Natural killer cell treated with Interleukin-12 subunit alpha and Interleukin-12 subunit beta and Interleukin-15 and Interleukin-18, amount 100 ng/mL, for 72 hours (primary cell): Measurements from ENCODE around the gene SNED1. TPM values are rescaled to one million over a fixed set of nuclear protein-coding genes. Genes with fewer than 3 reads are reported as not detected.
A peak's percentile ranks its signal among the peaks of the same experiment; 100 is the strongest.
"Not testable (repeated sequence)": the region's sequence is repeated elsewhere in the genome, so short reads cannot be mapped to it uniquely, and the experiment has no call there.

Experiments used
- ATAC-seq, 2 donors: fragments of 150-1000 bp; cut with Tn5 transposase in 1 of 2; sonication (Bioruptor Pico), chemical (Tn5 transposase) in 1 of 2; 2 replicates each; pipeline ENCODE4 v1.10.0; 2021
- DNase-seq: peaks from one replicate; pipeline ENCODE4 v3.0.0; 2022; ENCODE audit warnings: low spot score
- H3K27ac Mint-ChIP-seq, 2 donors: 1 replicate in 1 of 2; 2 replicates in 1 of 2; pipeline ENCODE4 v1.8.0; 2022; ENCODE audit warnings: mixed read lengths in 2 of 2, mild to moderate bottlenecking in 1 of 2, moderate library complexity in 1 of 2
- H3K27me3 Mint-ChIP-seq, 2 donors: 1 replicate in 1 of 2; 2 replicates in 1 of 2; pipeline ENCODE4 v1.8.0; 2022; ENCODE audit warnings: mixed read lengths in 2 of 2
- H3K36me3 Mint-ChIP-seq: one replicate; pipeline ENCODE4 v1.8.0; 2022; ENCODE audit warnings: mixed read lengths
- H3K4me1 Mint-ChIP-seq, 2 donors: 1 replicate in 1 of 2; 2 replicates in 1 of 2; pipeline ENCODE4 v1.8.0; 2022; ENCODE audit warnings: low read depth in 2 of 2, mixed read lengths in 2 of 2, mild to moderate bottlenecking in 1 of 2
- H3K4me3 Mint-ChIP-seq: one replicate; pipeline ENCODE4 v1.8.0; 2022; ENCODE audit warnings: mixed read lengths
- H3K9me3 Mint-ChIP-seq: 2 replicates; pipeline ENCODE4 v1.8.0; 2022; ENCODE audit warnings: mixed read lengths
- total RNA-seq, 2 donors: library from RNA; stranded (reverse); gene quantifications; one replicate each; pipeline ENCODE4 v1.2.3, GENCODE V29; 2022

SNED1 gene
- total RNA-seq, 2 donors from 2014 or later = 0.14 TPM; not detected in 1

DNA sequence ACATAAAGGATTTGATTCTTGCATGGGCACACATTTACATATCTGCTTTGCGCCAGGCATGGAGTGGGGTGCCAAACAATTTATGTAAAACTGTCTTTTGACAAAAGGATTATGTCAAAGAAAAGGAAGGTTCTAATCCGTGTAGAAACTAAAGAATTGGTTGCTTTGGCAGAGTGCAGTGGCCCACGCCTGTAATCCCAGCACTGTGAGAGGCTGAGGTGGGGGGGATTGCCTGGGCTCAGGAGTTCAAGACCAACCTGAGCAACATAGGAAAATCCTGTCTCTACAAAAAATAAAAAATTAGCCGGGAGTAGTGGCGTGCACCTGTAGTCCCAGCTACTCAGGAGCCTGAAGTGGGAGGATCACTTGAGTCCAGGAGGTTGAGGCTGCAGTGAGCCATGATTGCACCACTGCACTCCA lies 104.8 kb downstream of the SNED1 start:
- Mint-ChIP-seq H3K4me3 (peak overlapping the region; percentile 97), H3K4me1 (peaks cover 26 to 27% of the 10 kb centered on the region in 2 donors), H3K27ac (peak overlapping the region; percentile 95), H3K36me3 (peaks cover 7% of the 10 kb centered on the region), H3K9me3 (no peaks in the 10 kb centered on the region), H3K27me3 (no peaks in the 10 kb centered on the region)
- DNase-seq (no peak), ATAC-seq (no peak)

DNA sequence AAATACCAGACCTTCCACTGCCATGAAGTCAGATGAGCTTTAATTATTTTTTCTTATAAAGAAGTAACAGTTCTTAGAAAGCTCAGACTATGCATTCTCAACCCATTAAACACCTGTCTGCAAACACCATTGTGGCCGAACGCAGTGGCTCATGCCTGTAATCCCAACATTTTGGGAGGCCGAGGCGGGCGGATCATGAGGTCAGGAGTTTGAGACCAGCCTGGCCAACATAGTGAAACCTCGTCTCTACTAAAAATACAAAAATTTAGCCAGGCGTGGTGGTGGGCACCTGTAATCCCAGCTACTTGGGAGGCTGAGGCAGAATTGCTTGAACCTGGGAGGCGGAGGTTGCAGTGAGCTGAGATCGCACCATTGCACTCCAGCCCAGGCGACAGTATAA lies 106.2 kb downstream of the SNED1 start:
- H3K27ac Mint-ChIP-seq, ATAC-seq, H3K4me3 Mint-ChIP-seq, H3K9me3 Mint-ChIP-seq, DNase-seq, H3K27me3 Mint-ChIP-seq, H3K36me3 Mint-ChIP-seq: not testable (repeated sequence)
- H3K4me1 Mint-ChIP-seq = peaks cover 25 to 27% of the 10 kb centered on the region in 2 donors

DNA sequence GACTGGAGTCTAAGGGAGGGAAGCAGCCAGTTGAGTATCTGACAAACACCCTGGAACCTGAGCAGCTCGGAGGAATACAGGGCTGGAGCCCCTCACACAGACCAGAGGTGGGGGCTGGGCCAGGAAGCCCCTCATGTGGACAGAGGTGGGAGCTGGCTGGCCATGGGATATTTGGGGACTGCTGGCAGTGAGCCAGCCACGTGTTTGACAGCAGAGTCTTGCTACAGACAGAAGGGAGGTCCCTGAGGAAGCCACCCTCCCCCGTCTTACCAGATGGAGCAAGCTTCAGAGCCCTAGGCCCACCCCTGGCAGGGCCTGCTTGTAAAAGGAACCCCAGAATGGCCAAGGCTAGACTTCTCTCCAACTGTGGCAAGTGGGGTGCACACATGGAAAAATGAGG lies 107.2 kb downstream of the SNED1 start:
- no peak overlapping the region for H3K27ac Mint-ChIP-seq
- no peaks in the 10 kb centered on the region for H3K9me3 Mint-ChIP-seq
- peaks cover 24 to 25% of the 10 kb centered on the region in 2 donors for H3K4me1 Mint-ChIP-seq
- ATAC-seq (no peak), DNase-seq (no peak)
- H3K4me3 Mint-ChIP-seq = no peak overlapping the region
- no peaks in the 10 kb centered on the region for H3K27me3 Mint-ChIP-seq
- no peaks in the 10 kb centered on the region for H3K36me3 Mint-ChIP-seq

DNA sequence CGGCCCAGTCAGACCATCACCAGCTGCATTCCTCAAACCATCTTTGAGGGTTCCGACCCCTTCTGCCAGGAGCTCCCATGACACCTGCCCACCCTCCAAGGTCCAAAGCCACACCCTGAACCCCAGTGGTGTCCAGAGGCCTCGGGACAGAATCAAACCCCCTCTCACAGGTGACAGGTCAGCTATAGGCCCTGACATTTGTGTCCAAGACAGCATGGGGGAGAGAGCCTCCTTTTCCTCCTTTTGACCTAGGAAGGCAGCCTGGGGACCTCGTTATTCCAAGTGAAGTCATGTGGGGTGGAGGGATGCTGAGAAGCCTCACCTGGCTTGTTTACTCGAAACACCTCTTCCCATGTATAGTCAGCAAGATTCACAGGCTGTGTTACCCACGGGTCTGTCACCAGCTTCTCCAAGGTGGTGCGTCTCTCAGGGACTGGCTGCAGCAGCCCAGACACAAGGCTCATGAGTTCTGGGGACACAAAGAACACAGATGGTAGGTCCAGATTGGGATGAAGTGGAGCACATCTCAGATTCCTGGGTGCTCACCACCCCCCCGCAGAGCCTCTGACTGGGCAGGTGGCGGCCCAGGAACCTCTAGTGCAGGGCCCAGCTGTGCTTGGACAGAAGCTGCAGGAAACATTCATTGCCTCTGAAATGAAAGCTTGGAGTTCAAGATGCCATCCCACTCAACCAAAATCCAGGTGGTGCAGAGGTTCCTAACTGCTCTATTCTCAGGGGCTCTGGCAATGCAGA lies 108.8 kb downstream of the SNED1 start:
- DNase-seq (no peak), ATAC-seq (no peak)
- Mint-ChIP-seq H3K9me3 (no peaks in the 10 kb centered on the region), H3K4me3 (no peak overlapping the region), H3K4me1 (peaks cover 18 to 23% of the 10 kb centered on the region in 2 donors), H3K27me3 (no peaks in the 10 kb centered on the region), H3K27ac (no peak overlapping the region), H3K36me3 (no peaks in the 10 kb centered on the region)

DNA sequence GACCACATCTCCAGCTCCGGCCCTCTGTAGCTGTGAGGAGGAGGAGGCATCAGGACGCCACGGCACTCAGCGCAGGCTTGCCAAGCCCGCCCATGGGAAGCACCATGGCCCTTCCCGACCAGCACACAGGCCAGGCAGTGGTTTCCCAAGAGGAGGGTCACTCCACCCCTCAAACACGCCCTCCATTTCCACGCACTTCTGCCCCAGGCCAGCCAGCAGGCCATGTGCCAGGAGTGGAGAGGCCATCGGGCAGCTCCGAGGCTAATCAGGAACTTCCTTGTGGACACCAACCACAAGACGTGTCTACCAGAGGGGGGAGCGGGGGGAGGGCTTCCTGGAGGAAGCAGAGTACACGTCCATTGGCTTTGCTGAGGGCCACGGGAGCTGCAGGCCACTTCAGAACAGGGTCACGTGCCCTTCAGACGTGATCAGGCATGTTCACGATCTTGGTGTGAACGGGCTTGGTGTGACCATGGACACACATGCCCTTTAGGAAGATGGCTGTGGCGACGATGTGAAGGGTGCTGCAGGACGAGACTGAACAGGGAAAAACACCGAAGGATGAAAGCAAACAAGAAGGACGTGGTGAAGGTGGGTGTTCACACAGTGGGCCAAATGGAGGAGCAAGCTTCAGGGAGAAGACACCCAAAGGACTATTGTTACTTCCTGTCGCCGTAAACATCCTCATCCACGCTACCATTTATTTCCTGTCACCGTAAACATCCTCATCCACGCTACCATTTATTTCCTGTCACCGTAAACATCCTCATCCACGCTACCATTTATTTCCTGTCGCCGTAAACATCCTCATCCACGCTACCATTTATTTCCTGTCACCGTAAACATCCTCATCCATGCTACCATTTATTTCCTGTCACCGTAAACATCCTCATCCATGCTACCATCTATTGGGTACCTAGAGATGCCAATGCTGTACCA lies 110.1 kb downstream of the SNED1 start:
- Mint-ChIP-seq H3K4me1 (peaks cover 8 to 23% of the 10 kb centered on the region in 2 donors), H3K36me3 (no peaks in the 10 kb centered on the region), H3K9me3 (no peaks in the 10 kb centered on the region), H3K27me3 (no peaks in the 10 kb centered on the region), H3K27ac (peak overlapping the region; percentile 31 to 50), H3K4me3 (peak overlapping the region; percentile 36)
- DNase-seq = no peak
- ATAC-seq = no peak

DNA sequence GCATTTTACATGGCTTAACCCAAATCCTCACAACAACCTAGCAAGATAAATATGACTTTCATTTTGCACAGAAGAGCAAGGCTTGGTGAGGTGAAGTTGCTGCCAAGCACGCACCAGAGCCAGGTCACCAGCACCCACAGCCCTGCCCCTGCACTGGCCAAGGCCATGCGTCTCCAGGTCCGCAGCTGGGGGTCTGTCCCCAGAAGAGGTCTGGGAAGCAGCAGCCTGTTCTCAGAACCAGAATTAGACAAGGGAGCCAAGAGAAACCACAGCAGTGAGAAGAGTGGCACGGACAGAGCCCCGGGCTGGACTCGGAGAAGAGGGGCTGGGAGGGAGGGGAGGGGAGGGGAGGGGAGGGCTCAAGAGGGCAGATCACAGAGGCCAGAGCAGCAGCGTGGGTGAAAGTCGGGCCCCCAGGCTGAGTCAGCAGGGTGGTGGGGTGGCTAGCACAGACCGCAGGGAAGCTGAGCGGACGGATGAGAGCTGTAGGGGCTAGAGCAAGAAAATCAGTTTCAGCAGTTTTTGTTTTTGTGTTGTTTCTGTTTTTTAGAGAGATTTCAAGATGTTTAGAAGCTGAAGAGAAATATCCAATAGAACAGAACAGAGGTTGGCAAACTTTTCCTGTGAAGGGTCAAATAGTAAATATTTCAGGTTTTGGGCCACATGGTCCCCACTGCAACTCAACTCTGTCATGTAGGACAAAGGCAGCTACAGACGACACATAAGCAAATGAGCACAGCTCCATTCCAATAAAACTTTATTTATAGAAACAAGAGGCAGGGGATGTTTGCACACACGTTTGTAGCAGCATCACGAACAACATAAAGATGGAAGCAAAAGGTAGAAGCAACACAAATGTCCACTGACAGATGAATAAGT lies 111.0 kb downstream of the SNED1 start:
- DNase-seq = no peak
- peaks cover 8 to 23% of the 10 kb centered on the region in 2 donors for H3K4me1 Mint-ChIP-seq
- no peaks in the 10 kb centered on the region for H3K9me3 Mint-ChIP-seq
- peak overlapping the region; percentile 36 for H3K4me3 Mint-ChIP-seq
- no peak for ATAC-seq
- H3K27ac Mint-ChIP-seq = peak overlapping the region; percentile 31 to 59
- peaks cover 1% of the 10 kb centered on the region for H3K36me3 Mint-ChIP-seq
- H3K27me3 Mint-ChIP-seq = no peaks in the 10 kb centered on the region

DNA sequence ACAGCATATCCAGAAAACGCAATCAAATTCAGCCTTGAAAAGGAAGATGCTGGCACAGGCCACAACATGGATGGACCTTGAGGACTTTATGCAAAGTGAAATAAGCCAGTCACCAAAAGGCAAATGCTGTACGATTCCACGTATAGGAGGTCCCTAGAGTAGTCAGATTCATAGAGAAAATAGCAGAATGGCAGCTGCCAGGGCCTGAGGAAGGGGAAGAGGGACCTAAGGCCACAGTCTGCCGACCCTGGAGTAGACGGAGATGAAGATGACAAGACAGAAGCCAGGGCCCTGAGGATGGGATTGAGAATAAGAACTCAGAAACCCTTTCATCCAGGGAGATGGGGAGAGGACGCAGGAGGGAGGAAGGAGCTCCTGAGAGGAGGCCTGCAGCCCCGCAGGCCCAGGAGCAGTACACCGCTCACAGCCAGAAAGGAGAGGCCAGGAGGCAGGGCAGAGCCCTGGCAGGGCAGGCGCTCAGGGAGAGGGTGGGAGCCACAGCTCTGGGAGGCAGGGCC lies 111.7 kb downstream of the SNED1 start:
- Mint-ChIP-seq H3K36me3 (peaks cover 6% of the 10 kb centered on the region), H3K9me3 (no peaks in the 10 kb centered on the region), H3K27ac (peak overlapping the region in 1 of 2 donors; percentile 59), H3K4me3 (no peak overlapping the region), H3K4me1 (peaks cover 8 to 23% of the 10 kb centered on the region in 2 donors), H3K27me3 (no peaks in the 10 kb centered on the region)
- DNase-seq (no peak), ATAC-seq (no peak)

DNA sequence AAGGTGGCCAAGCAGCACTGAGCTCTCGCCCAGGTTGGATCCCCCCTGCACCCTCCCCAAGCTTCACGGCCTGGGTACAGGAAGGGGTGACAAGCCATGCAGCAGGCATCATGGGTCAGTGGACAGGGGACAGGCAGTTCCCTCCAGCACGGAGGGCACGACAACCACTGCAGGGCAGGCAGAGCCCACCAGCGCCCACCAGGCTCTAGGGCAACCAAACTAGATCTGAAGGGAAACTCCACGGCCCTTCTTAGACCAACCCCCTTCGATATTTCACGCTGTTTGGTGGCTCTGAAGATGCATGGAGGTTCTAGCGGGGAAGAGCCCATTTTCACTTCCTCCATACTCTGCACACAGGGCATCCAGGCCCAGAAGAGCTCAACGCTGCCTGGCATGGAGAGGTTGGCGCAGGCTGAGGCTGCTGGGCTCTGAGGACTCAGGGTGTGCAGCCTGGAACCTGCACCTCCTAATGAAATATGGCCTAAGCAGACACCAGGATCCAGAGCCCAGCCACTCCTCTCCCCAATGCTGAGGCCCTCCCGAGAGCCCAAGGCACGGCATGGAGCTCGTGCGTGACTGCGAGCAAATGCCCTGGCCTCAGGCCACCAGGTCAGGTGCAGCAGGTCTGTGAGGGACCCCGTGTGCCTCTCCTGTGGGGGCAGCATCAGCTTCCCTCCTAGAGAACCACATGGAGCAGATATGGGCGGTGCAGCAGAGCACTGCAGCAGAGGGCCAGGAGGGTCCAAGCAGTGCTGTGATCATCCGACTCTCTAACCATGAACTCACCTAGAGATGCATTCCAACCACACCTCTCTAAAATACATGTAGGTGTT lies 112.4 kb downstream of the SNED1 start:
- ATAC-seq (no peak), DNase-seq (no peak)
- H3K4me3 Mint-ChIP-seq = no peak overlapping the region
- no peaks in the 10 kb centered on the region for H3K27me3 Mint-ChIP-seq
- H3K4me1 Mint-ChIP-seq = peaks cover 8 to 23% of the 10 kb centered on the region in 2 donors
- no peak overlapping the region for H3K27ac Mint-ChIP-seq
- peaks cover 6% of the 10 kb centered on the region for H3K36me3 Mint-ChIP-seq
- no peaks in the 10 kb centered on the region for H3K9me3 Mint-ChIP-seq

DNA sequence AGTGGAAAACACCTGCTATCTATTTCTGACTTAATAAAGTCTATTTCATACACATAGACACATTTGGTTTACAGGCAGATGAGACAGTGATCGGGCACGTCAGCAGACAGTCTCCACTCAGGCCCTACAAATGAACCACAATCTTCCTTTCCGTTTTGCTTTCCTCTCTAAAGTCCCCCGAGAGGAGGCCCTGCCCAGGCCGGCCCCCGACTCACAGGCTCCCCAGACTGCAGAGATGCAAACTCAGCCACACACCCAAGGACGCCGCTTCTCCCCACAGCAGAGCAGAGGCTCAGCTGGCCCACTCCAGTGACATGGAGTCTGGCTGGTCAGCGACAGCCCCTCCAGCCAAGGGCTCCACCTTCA lies 113.0 kb downstream of the SNED1 start:
- no peaks in the 10 kb centered on the region for H3K27me3 Mint-ChIP-seq
- ATAC-seq (no peak), DNase-seq (no peak)
- H3K9me3 Mint-ChIP-seq = no peaks in the 10 kb centered on the region
- H3K27ac Mint-ChIP-seq = peak overlapping the region in 1 of 2 donors; percentile 73
- H3K36me3 Mint-ChIP-seq = peaks cover 7% of the 10 kb centered on the region
- peaks cover 8 to 23% of the 10 kb centered on the region in 2 donors for H3K4me1 Mint-ChIP-seq
- no peak overlapping the region for H3K4me3 Mint-ChIP-seq

DNA sequence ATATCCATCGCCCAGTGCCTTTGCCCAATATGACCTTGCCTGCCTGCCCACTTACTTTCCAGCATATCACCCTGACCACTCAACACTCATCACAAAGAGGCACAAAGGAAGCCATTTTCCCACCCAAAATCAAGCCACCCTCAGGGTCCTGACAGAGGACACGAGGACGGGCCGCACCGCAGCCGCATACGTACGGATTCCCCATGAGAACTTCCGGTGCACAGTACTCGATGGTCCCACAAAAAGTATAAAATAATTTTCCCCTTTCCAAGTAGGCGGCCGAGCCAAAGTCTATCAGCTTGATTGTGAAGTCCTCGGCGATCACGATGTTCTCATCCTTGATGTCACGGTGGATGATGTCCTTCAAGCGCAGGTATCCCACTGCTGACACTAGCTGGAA lies 113.6 kb downstream of the SNED1 start:
- no peaks in the 10 kb centered on the region for H3K9me3 Mint-ChIP-seq
- H3K27ac Mint-ChIP-seq = peak overlapping the region in 1 of 2 donors; percentile 73
- ATAC-seq (no peak), DNase-seq (no peak)
- H3K4me1 Mint-ChIP-seq = peaks cover 8 to 23% of the 10 kb centered on the region in 2 donors
- H3K4me3 Mint-ChIP-seq = no peak overlapping the region
- peaks cover 10% of the 10 kb centered on the region for H3K36me3 Mint-ChIP-seq
- H3K27me3 Mint-ChIP-seq = no peaks in the 10 kb centered on the region

DNA sequence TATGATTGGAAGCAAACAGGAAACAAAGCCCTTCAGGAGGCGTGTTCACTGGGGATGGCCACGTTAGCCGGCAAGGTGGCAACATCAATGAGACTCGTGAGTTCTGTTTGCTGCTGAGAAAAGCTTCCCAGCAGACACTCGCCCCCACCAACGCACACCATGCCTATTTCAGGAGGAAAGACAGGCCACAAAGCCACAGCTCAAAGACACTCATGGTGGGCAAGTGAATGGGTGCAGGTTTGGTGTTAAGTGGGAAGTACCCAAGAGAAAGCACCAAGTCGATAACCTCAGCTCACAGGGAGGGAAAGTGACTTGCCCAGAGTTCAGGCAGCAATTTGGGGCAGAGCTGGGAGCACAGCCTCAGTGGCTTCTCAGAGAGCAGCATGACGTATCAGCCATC lies 114.2 kb downstream of the SNED1 start:
- Mint-ChIP-seq H3K4me1 (peaks cover 8 to 23% of the 10 kb centered on the region in 2 donors), H3K9me3 (no peaks in the 10 kb centered on the region), H3K27me3 (no peaks in the 10 kb centered on the region), H3K27ac (peak overlapping the region in 1 of 2 donors; percentile 73), H3K4me3 (no peak overlapping the region), H3K36me3 (peaks cover 10% of the 10 kb centered on the region)
- DNase-seq = no peak
- peak; percentile 48 to 68 for ATAC-seq

DNA sequence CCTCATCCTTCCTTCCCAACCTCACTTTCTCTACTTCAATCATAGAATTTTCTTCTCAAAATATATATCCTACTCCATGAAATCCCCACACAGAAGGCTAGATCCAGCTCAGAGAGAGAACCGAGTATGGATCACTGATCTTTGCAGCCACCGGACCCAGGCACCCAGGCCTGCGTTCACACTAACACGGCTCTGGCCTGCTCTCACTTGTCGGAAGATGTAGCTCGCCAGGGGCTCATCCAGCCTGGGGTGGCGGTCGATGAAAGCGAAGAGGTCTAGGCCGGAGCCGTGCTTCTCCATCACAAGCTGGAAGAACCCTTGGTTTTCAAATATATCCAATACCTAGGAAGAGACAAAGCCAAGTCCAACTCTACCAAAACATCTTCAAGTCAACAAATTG lies 116.4 kb downstream of the SNED1 start:
- Mint-ChIP-seq H3K4me1 (peaks cover 0 to 10% of the 10 kb centered on the region in 2 donors), H3K36me3 (peaks cover 15% of the 10 kb centered on the region), H3K27ac (peak overlapping the region in 1 of 2 donors; percentile 54), H3K9me3 (no peaks in the 10 kb centered on the region), H3K27me3 (no peaks in the 10 kb centered on the region), H3K4me3 (no peak overlapping the region)
- DNase-seq (no peak), ATAC-seq (no peak)
